NCI-H1092 treated with DMSO at 0.1 percent for 48 hours (cell line): ENCODE results near the gene MAX.
"Not testable (repeated sequence)": the region's sequence is repeated elsewhere in the genome, so short reads cannot be mapped to it uniquely, and the experiment has no call there.

ENCODE experiments used
- DNase-seq: peaks from one replicate; lab custom pipeline; 2025; lab: John Stamatoyannopoulos, UW

MAX gene

GRCh38 chr14:65104791-65105190 lies 2.5 kb upstream of the MAX start:
- no peak for DNase-seq

- DNase-seq, result peak; percentile 56
Observed at GRCh38 chr14:65103150-65103760, 938 bp upstream of the MAX start.

- no peak for DNase-seq
Observed at GRCh38 chr14:65101631-65102440, 481 bp downstream of the MAX start.

DNA sequence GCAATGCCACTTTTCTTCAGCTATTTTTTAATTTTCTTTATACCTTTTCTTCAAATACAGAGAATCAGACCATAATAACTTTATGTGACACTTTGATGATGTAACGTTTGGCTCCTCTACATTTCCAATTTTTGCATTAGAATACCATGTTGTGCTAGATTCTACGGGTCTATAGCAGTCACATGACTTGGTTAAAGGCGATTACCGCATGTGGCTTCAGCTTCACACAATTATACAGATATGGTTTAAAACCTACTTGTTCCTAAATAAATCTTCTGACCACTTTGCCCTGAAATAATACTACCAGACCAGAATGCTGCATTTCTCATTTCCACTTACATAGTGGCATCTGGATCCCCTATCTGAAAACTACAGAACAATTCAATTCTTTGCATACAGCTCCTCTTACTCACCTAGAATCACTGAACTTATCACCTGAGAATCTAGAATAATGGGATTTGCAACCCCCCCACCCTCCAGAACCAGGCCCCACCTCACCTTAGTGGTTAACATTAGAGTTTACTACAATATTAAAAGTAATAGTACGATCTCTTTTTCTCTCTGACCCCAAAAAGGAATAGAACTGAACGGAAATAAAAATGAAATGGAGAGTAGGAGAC lies 1.3 kb downstream of the MAX start:
- DNase-seq, result no peak

GRCh38 chr14:65098586-65098985 lies 3.7 kb downstream of the MAX start:
- no peak for DNase-seq

DNA sequence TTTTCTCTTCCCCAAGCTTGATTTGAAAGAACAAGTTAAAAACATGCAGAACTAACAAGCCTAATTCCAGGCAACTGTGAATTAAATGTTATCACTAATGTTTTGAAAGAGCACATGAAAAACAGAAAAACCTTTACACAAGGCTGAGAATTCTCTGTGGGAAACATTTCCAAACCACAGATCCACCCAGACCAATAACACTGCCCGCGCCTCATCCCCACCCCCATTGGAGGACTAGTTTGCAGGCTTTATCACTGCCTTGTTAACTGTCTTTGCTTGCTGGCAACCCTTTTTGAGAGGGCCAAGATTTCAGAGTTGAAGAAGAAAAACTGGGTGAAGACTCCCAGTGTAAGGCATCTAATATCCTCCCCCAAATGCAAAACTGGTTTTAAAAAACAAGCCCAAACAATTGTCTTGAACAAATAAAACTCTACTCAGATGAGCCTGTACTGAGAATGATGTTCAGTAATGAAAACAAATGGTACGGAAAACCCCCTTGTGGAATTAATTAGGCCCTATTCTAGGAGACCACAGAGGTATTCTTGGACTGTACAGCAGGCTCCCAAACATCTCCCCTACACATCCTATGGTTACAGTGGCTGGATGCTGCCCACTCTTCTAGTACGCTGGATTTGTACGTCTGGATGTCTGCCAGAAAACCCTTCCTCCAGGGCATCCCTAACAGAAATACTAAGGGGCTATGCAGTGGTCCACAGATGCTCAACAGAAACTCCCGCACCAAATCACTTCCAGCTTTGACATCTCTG lies 5.8 kb downstream of the MAX start:
- no peak for DNase-seq

- DNase-seq, result no peak
Observed at GRCh38 chr14:65095633-65096205, 6.6 kb downstream of the MAX start.

GRCh38 chr14:65092349-65092748 lies 10.0 kb downstream of the MAX start:
- no peak for DNase-seq

DNA sequence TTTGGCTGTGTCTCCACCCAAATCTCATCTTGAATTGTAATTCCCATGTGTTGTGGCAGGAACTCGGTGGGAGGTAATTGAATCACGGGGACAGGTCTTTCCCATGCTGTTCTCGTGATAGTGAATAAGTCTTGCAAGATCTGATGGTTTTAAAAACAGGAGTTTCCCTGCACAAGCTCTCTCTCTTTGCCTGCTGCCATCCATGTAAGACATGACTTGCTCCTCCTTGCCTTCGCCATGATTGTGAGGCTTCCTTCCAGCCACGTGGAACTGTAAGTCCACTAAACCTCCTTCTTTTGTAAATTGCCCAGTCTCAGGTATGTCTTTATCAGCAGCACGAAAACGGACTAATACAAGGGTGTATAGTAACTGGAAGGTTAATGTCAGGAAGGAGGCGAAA lies 14.5 kb downstream of the MAX start:
- DNase-seq, result not testable (repeated sequence)

- not testable (repeated sequence) for DNase-seq
Observed at GRCh38 chr14:65086686-65087085, 15.6 kb downstream of the MAX start.

GRCh38 chr14:65084554-65085505 lies 17.5 kb downstream of the MAX start:
- no peak for DNase-seq

DNA sequence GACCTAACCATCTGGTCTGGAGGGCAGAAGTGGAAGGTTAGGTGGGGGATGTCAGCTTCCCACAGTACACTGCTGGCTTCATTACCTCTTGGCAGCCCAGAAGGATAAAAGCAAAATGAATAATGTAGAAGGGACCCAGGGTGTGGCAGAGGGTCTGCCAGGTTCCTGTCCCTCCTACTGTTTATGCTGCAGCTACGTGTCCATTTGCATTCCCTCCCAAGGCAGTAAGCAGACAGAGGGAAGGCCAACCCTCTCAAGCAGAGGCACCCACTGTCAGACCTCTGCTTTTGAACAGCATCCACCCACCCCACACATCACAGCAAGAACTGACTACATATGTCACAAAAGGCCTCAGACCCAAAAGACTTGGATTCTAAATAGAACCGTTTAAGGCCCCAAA lies 19.4 kb downstream of the MAX start:
- no peak for DNase-seq

DNA sequence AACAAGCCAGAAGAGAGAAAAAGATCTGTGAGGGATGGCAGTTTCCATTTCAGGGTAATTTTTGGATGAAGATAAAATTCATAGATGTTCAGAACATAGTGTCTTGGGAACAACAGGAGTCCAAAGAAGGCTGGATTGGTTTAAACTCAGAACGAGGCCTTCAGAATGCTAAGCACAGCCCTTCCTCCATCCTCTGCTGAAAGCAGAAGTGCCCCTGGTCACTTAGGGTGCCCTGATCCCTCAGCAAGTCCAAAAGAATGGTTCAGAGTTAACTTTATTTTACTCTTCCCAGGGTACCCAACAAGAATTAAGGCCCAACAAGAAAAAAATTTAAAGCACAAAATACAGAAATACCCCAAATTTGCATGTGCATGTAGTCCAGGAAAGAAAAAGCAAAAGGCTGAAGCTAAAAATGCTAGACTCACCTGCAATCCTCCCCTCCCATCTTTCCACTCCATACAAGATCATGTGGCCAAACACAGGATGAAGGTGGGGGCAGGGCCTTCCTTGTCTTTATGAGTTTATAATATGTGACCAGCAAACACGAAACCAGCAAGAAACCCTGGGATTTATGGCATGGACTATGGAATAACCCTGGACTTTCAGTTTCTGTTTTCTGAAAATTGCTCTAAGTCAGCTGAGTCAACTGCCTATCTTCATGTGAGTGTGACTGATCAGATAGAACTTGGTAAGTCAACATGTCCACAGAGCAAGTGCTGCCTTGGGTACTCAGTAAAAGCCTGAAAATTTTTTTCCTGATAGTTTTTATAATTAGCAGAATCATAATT lies 21.2 kb downstream of the MAX start:
- no peak for DNase-seq

- no peak for DNase-seq
Observed at GRCh38 chr14:65079768-65080167, 22.5 kb downstream of the MAX start.

DNA sequence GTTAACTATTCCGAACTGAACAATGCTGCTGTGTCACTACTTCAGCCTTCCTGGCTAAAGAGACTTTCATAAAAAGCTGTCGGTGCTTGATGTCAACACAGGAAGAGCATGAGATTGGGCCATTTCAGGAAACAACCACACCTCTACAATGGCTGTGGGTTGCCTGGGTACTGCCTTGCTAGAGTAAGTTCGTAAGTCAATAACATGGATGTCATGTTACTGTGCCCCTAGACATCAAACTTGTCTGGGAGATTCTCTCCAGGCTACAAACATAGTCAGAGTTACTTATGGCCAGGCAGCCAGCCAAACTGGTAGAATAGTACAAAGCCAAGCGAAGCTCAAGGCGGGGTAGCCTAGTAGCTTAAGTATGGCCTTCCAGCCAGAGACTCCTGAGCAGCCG lies 23.1 kb downstream of the MAX start:
- no peak for DNase-seq

GRCh38 chr14:65077318-65077717 lies 25.0 kb downstream of the MAX start:
- no peak for DNase-seq

DNA sequence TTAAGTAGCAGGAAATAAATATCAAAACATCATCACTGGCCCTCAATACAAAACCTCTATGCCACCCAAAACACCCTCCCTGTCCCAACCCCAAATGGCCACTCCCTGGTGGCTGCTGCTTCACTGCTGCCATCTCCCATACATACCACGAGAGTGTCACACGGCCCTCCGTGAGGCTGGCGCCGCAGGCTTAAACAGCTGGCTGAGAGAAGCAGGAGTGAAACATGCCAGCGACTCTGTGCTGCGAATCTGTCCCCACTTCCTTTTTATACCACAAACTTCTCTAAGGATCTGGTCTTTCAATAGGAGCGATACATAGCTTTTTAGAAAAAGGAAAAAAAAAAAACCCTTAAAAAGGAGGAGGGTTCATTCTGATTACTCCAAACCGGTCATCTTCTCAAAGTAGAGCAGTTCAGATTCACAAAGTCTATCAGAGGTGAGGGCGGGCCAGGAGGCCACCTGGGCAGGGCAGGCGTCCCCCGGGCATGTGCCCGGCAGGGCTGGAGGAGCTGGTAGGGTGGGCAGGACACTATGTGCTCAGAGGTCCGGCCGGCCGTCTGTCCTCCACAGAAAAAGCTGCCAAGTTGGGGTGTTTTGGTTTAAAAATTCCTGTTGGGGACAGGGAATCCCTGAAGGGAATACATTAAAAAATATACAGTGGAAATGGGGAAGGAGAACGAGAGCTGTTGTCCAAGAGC lies 26.5 kb downstream of the MAX start:
- DNase-seq, result no peak

DNA sequence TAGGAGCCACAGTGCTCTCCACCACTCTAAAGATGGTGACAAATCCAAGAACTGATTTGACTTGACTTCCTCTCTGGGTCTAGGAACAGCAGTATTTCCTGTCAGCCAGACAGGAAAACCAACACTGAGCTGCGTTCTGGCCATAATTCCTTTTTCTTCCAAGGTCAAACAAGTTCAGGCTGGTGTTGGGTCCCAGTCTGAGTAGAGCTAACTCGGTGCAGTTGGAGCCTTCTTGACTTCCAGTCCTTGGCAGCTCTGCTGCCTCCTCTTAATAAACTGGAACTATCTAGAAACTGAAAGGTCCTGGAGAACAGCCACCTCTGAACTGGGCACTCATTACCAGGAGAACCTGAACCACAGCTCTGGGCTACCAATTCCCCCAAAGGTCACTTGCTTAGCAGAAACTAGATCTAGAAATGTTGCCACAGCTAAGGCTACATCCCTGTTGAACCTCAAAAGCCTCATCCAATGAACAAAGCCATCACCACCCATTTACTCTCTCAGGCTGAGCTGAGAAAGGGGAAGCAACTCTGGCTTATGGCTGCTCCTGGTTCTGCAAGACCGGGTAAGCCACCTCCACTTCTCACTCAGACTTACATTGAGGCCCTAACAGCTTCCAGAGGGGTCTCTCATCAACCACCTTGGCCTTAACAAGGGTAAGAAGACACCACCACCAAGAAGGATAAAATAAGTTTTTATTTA lies 27.7 kb downstream of the MAX start:
- no peak for DNase-seq

DNA sequence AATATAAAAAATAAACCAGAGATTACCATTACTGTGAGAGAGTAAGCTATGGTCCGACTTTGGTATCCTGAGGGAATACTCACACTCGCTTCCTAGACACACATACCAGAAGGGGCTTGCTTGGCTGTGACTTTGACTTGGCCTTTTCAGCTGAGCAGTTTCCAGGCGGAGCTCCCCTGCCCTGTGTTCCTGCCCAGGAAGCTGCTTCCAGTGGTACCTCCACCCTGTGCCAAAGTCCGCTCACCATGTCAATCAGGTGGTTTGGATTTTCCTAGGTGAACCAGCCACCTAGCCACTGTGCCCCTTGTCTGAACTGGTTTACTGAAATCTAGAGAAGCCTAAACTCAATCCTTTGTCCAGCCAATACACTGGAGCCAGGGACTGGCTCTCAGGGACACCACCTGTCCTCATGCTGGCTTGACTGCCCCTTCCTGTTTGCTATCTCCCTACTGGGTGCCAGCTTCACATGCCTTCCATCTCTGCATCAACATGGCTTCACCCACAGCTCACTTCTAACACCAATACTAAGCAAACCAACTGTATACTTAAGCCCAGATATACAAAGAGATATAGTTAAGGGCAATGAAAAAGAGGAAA lies 28.6 kb downstream of the MAX start:
- DNase-seq, result no peak
